HG03095 (cell line): Measurements from ENCODE around the gene ADAMTS7.
"Not testable (repeated sequence)": the region's sequence is repeated elsewhere in the genome, so short reads cannot be mapped to it uniquely, and the experiment has no call there.

Experiments used
- ATAC-seq: cut with Tn5 transposase; IDR thresholded peaks from one replicate; pipeline ENCODE4 v1.9.1; 2021; ENCODE audit warnings: moderate library complexity; ENCODE audit not compliant: unreplicated experiment

ADAMTS7 gene

GRCh38 chr15:78831229-78832207 lies 20.3 kb upstream of the ADAMTS7 start:
- no peak for ATAC-seq

- ATAC-seq, result no peak
Observed at GRCh38 chr15:78830514-78831228, 19.4 kb upstream of the ADAMTS7 start.

- ATAC-seq, result no peak
Observed at GRCh38 chr15:78828920-78829319, 17.7 kb upstream of the ADAMTS7 start.

DNA sequence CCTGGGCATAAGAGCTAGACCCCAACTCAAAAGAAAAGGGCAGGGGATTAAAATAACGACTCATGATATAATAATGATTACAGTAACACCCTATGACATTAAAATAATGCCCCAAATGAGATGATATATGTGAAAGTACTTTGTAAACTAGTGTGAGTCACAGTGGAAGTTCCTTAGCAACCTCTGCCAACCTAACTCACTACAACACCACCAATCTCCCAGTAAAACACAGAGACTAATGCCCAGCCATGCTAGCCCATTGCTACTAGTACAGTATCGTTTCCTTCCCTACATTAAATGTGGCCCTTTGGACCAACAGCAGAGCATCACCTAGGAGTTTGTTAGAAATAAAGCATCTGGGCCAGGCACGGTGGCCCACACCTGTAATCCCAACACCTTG lies 11.2 kb upstream of the ADAMTS7 start:
- ATAC-seq, result no peak

DNA sequence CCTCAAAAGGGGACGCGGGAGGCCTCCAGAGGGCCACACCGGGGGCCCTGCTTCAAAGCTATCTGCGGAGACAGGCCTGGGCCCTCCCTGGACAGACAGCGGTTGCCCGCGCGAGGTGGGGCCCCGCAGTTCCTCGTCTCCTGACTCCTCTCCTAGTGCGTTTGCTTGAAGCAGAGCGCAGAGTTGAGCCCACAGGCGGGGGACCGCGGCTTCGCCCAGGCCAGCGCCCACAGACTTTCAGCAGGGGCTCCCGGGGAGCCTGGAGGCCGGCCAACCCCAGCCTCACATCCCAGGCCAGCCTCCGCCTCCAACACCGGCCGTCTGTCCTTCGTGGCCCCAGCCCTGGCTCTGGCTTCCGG lies 540 bp upstream of the ADAMTS7 start:
- ATAC-seq, result no peak

GRCh38 chr15:78810362-78811123 lies 721 bp downstream of the ADAMTS7 start:
- no peak for ATAC-seq

DNA sequence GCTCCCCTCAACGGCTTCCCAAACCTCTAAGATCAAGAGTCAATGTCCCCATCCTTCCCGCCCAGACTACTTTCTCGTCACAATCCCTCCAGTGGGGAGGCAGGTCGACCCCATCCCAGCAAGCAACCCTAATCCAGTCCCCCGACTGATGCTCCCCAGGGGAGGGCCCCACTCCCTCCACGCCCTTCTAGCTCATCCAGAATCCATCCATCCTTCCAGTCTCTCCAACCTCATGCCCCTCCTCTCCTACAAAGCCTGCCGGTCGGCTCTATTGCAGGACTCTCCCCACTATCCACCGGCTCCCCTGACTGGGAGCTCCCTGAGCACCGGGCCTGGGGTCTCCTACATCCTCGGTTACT lies 1.3 kb downstream of the ADAMTS7 start:
- ATAC-seq, result no peak

DNA sequence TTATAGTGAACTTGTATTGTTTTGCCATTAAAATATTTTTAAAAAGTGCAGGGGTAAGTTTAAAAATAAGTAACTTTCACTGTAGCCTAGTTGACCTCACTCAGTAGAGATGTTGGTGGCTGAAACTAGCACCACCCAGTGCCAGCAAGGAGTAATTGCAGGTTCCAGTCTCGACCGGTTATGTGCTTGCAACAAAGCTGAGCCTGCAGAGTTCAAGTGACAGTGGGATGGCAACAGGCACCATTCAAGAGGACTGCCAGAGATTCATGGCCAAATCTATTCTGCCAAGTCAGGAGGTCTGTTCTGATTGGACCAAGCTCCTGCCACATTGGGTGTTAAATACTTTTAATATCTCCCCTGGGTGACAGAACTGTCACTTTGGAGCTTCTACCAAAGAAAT lies 2.7 kb downstream of the ADAMTS7 start:
- ATAC-seq, result no peak

GRCh38 chr15:78807359-78807758 lies 3.9 kb downstream of the ADAMTS7 start:
- no peak for ATAC-seq

GRCh38 chr15:78804391-78804792 lies 6.9 kb downstream of the ADAMTS7 start:
- ATAC-seq, result no peak

DNA sequence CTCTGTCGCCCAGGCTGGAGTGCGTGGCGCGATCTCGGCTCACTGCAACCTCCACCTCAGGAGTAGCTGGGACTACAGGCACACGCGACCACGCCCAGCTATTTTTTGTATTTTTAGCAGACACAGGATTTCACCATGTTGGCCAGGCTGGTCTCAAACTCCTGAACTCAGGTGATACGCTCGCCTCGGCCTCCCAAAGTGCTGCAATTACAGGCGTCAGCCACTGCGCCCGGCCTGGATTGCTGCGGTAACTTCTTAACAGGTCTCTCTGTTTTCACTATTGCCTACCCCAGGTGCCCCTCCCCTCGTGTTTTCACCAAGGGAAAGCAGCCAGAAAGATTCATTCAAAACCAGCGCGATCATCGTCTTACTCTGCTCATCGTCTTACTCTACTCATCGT lies 10.5 kb downstream of the ADAMTS7 start:
- no peak for ATAC-seq

GRCh38 chr15:78800189-78800588 lies 11.1 kb downstream of the ADAMTS7 start:
- ATAC-seq, result no peak

DNA sequence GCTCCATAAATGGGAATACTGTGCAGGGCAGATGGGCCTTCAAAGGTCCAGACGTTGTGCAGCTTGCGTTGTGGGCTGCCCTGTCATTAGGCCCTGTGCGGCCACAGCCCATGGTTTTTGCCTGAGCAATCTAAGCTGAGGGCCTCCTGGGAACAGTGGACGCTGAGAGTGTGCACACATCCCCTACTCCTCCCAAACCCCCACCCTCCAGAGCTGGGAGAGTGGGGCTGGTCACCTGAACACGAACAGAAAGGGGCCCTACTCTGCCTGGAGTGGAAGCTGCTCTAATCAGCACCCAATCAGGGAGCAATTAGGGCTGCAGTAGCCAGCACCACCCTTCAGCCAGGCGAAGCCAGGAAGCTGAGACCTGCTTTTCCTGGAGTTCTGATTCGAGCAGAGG lies 12.2 kb downstream of the ADAMTS7 start:
- ATAC-seq, result not testable (repeated sequence)

- ATAC-seq, result not testable (repeated sequence)
Observed at GRCh38 chr15:78798355-78798754, 12.9 kb downstream of the ADAMTS7 start.

DNA sequence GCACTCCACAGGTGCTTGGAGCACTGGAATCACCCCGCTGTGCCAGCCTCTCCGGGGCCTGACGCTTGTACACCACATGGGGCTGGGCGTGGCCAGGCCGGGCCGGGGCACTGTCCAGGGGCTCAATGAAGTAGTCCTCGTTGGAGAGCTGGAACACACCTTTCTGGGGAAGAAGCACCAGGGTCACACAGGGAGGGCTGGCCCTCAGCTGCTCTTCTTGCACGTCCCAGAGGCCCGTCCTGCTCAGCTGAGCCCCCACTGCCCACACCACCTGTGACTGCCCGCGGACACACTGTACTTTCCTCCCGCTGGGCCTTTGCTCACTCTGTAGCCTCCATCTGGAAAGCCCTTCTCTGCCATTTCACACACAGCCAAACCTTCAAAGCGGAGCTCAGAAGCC lies 13.3 kb downstream of the ADAMTS7 start:
- no peak for ATAC-seq

DNA sequence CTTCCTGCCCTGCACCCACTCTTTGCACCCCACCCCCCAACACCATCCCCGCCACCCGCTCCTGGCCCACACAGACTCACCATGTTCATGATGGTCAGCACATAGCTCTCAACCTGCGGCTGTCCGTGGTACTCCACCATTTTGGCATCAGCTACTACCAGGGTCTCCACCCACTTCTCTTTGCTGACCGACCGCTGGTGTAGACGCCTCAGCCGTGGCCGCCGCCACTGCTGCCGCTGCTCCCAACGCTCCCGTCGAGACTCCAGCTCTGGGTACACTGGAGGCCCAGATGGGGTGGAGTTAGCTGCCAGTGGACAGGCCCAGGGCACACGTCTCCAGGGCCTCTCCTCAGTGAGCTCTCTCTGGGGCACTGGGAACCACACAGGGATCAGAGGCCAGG lies 14.8 kb downstream of the ADAMTS7 start:
- ATAC-seq, result no peak

DNA sequence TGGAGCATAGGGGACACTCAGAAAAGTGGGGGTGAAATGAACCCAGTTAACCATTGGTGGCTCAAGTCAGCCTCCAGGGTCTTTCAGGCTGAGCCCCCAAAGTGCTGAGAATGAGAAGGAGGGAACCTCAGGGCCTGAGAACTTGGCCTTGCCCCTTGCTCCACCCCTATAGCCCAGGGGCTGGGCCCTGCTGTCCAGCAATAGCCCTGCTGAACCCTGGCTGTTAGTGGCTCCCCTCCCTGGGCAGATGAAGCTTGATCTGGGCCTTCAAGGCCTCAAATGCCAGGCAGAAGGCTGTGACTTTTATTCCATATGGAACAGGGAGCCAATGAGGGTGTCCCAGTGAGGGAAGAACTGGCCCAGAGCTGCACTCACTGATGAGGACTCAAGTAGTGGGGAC lies 16.2 kb downstream of the ADAMTS7 start:
- ATAC-seq, result no peak

GRCh38 chr15:78794446-78794845 lies 16.8 kb downstream of the ADAMTS7 start:
- not testable (repeated sequence) for ATAC-seq

DNA sequence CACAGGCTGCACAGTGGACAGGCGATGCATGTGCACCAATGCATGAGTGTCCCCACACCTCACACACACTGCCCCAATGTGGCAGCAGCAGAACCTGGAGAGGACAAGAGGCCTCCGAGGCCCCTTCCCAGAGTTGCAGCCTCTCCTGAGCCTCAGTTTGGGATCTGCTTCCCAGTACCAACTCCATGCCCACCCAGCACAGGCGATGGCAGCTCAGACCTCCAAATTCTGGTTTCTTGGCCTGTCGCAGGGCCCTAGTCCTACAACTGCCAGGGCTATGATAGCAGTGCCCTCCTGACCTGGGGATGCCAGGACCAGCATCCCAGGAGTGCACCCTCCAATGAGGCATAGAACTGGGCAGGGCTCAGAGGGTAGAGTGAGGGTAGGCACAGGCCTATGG lies 19.9 kb downstream of the ADAMTS7 start:
- no peak for ATAC-seq

DNA sequence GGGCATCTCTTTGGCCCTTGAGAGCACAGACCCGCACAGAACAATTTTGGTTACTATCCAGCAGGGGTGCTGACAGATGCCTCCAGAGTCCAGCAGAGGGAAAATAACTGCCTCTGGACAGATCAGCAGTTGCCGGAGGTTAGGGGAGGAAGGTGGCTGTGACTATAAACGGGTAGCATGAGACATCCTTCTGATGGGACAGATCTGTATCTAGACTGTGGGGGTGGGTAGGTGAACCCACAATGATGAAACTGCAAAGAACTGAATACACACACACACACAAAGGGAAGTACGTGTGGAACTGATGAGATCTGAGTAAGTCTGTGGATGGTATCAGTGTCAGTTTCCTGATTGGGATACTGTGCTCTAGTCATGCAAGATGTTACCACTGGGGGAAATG lies 21.2 kb downstream of the ADAMTS7 start:
- no peak for ATAC-seq

- ATAC-seq, result no peak
Observed at GRCh38 chr15:78789615-78790014, 21.6 kb downstream of the ADAMTS7 start.
